ENCODE results near the gene ERC2.

The ERC2 gene

GRCh38 chr3:55524565-55525244 lies 943.6 kb downstream of the ERC2 start:
- no peaks in the 10 kb centered on the region for H3K9me3 ChIP-seq (ENCODE audit: severe bottlenecking)
- TF ChIP-seq CTCF (IDR thresholded peaks at IDR 0.05; ENCODE audit: low read depth, low read length) = no peak
- H3K36me3 ChIP-seq = no peaks in the 10 kb centered on the region
- H3K4me3 ChIP-seq (ENCODE audit: low read depth, low read length) = no peak overlapping the region
- H3K27ac ChIP-seq = no peak overlapping the region
- DNase-seq = no peak
- H3K27me3 ChIP-seq (ENCODE audit: insufficient read depth, low read depth, severe bottlenecking) = no peaks in the 10 kb centered on the region

- Histone ChIP-seq H3K36me3 (no peaks in the 10 kb centered on the region), H3K9me3 (ENCODE audit: severe bottlenecking) (no peaks in the 10 kb centered on the region), H3K27ac (no peak overlapping the region), H3K27me3 (ENCODE audit: insufficient read depth, low read depth, severe bottlenecking) (no peaks in the 10 kb centered on the region), H3K4me3 (ENCODE audit: low read depth, low read length) (no peak overlapping the region)
- TF ChIP-seq CTCF (IDR thresholded peaks at IDR 0.05; ENCODE audit: low read depth, low read length) = no peak
- no peak for DNase-seq
These were observed 944.8 kb downstream of the ERC2 start for GRCh38 chr3:55523471-55523870.

GRCh38 chr3:55521738-55522421 lies 946.4 kb downstream of the ERC2 start:
- Histone ChIP-seq H3K36me3 (no peaks in the 10 kb centered on the region), H3K27me3 (ENCODE audit: insufficient read depth, low read depth, severe bottlenecking) (no peaks in the 10 kb centered on the region), H3K27ac (no peak overlapping the region), H3K4me3 (ENCODE audit: low read depth, low read length) (no peak overlapping the region), H3K9me3 (ENCODE audit: severe bottlenecking) (no peaks in the 10 kb centered on the region)
- no peak for TF ChIP-seq CTCF (IDR thresholded peaks at IDR 0.05; ENCODE audit: low read depth, low read length)
- no peak for DNase-seq

- Histone ChIP-seq H3K36me3 (no peaks in the 10 kb centered on the region), H3K27me3 (ENCODE audit: insufficient read depth, low read depth, severe bottlenecking) (no peaks in the 10 kb centered on the region), H3K27ac (no peak overlapping the region), H3K4me3 (ENCODE audit: low read depth, low read length) (no peak overlapping the region), H3K9me3 (ENCODE audit: severe bottlenecking) (no peaks in the 10 kb centered on the region)
- DNase-seq = no peak
- no peak for TF ChIP-seq CTCF (IDR thresholded peaks at IDR 0.05; ENCODE audit: low read depth, low read length)
These were observed 947.1 kb downstream of the ERC2 start for GRCh38 chr3:55521064-55521737.

- no peak for TF ChIP-seq CTCF (IDR thresholded peaks at IDR 0.05; ENCODE audit: low read depth, low read length)
- DNase-seq = no peak
- H3K27ac ChIP-seq = no peak overlapping the region
- H3K9me3 ChIP-seq (ENCODE audit: severe bottlenecking) = no peaks in the 10 kb centered on the region
- no peak overlapping the region for H3K4me3 ChIP-seq (ENCODE audit: low read depth, low read length)
- H3K27me3 ChIP-seq (ENCODE audit: insufficient read depth, low read depth, severe bottlenecking) = no peaks in the 10 kb centered on the region
- H3K36me3 ChIP-seq = no peaks in the 10 kb centered on the region
These were observed 949.2 kb downstream of the ERC2 start for GRCh38 chr3:55519019-55519418.

Measured in WERI-Rb-1 (cell line).